ENCODE results near the gene NKRF. TPM values are rescaled to one million over a fixed set of nuclear protein-coding genes. Genes with fewer than 3 reads are reported as not detected.

NKRF gene
- total RNA-seq, 2 donors from 2014 or later: 6.0 to 8.9 TPM

DNA sequence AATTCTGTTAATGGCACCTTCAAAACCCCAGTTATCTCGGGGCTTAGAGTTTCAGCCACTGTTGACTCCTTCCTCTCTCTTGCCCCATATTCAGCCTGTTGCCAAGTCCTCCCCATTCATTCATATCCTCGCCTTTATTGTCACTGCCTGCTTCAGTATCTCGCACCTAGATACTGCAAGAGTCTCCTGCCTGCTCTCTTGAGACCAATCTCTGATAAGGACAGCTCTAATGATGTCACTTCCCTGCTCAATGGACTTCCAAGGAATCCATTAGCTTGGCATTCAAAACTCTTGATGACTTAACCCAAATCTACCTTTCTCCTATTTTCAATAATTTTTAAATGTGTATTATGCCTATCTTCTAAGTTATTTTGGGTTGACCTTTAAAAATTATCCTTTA, 33.0 kb downstream of the NKRF start:
- no peaks in the 10 kb centered on the region for H3K4me1 ChIP-seq
- peak overlapping the region; percentile 49 for H3K4me3 ChIP-seq
- H3K9me3 ChIP-seq: no peaks in the 10 kb centered on the region
- intact Hi-C loops (cut with DNase I): no loop called here
- peak overlapping the region in 1 of 2 donors; percentile 76 for H3K9ac ChIP-seq (ENCODE audit: low read depth in 2 of 2, low read length in 2 of 2)
- H3K36me3 ChIP-seq: no peaks in the 10 kb centered on the region
- no peak for TF ChIP-seq CTCF (IDR thresholded peaks at IDR 0.05)
- H3K27me3 ChIP-seq: no peaks in the 10 kb centered on the region
- no peak for DNase-seq
- H3K27ac ChIP-seq: peak overlapping the region; percentile 81

GRCh38 chrX:119570351-119570835, 35.8 kb downstream of the NKRF start:
- no peak for DNase-seq
- no peaks in the 10 kb centered on the region for H3K27me3 ChIP-seq
- intact Hi-C loops (cut with DNase I): no loop called here
- H3K27ac ChIP-seq: no peak overlapping the region
- no peak overlapping the region for H3K4me3 ChIP-seq
- H3K4me1 ChIP-seq: no peaks in the 10 kb centered on the region
- H3K36me3 ChIP-seq: no peaks in the 10 kb centered on the region
- H3K9ac ChIP-seq (ENCODE audit: low read depth in 2 of 2, low read length in 2 of 2): no peak overlapping the region
- no peak for TF ChIP-seq CTCF (IDR thresholded peaks at IDR 0.05)
- no peaks in the 10 kb centered on the region for H3K9me3 ChIP-seq

DNA sequence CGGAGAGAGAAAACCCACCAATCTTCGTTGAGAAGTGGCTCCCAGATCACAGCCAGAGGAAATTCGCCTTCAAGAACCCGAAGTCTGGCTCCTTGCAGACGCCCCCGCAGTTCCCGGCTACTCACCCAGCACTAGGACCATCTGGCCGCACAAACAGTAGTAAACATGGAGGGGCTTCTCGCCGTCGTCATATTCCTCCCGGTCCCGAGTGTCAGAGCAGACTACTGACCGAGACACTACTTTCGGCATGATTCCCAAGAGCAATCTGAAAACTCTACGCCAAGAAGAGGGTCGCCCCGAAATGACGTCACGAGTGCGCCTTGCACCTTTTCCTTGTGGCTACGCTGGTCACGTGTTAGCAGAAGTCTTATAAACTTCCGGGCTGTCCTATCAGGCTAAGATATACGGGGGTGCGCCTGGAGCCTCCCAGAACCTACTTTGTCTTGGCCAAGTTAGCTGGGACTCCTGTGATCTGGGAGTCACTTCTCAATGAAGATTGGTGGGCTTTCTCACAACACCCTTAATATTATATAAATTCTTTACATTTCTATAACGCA, 41.0 kb downstream of the NKRF start, which contains the start of gene STEEP1:
TSS of gene STEEP1 (minus strand) at position 303 of the 557 bp plus-strand sequence. CDS start at position 249, 54 bp downstream.
- no peaks in the 10 kb centered on the region for H3K9me3 ChIP-seq
- peak; percentile 93 for DNase-seq
- no peaks in the 10 kb centered on the region for H3K4me1 ChIP-seq
- H3K36me3 ChIP-seq: no peaks in the 10 kb centered on the region
- H3K27ac ChIP-seq: no peak within 1 kb of the TSS
- peak within 1 kb of the TSS; percentile 56 to 67 for H3K9ac ChIP-seq (ENCODE audit: low read depth in 2 of 2, low read length in 2 of 2)
- no peaks in the 10 kb centered on the region for H3K27me3 ChIP-seq
- intact Hi-C loops (cut with DNase I): no loop called here
- TF ChIP-seq CTCF (IDR thresholded peaks at IDR 0.05): no peak
- H3K4me3 ChIP-seq: peak within 1 kb of the TSS; percentile 44

GRCh38 chrX:119552508-119552907, 53.7 kb downstream of the NKRF start:
- H3K27ac ChIP-seq: no peak overlapping the region
- H3K36me3 ChIP-seq: no peaks in the 10 kb centered on the region
- no peak overlapping the region for H3K4me3 ChIP-seq
- no peak for TF ChIP-seq CTCF (IDR thresholded peaks at IDR 0.05)
- H3K9me3 ChIP-seq: no peaks in the 10 kb centered on the region
- H3K4me1 ChIP-seq: no peaks in the 10 kb centered on the region
- no peak for DNase-seq
- no peak overlapping the region for H3K9ac ChIP-seq (ENCODE audit: low read depth in 2 of 2, low read length in 2 of 2)
- no peaks in the 10 kb centered on the region for H3K27me3 ChIP-seq
- intact Hi-C loops (cut with DNase I): no loop called here

DNA sequence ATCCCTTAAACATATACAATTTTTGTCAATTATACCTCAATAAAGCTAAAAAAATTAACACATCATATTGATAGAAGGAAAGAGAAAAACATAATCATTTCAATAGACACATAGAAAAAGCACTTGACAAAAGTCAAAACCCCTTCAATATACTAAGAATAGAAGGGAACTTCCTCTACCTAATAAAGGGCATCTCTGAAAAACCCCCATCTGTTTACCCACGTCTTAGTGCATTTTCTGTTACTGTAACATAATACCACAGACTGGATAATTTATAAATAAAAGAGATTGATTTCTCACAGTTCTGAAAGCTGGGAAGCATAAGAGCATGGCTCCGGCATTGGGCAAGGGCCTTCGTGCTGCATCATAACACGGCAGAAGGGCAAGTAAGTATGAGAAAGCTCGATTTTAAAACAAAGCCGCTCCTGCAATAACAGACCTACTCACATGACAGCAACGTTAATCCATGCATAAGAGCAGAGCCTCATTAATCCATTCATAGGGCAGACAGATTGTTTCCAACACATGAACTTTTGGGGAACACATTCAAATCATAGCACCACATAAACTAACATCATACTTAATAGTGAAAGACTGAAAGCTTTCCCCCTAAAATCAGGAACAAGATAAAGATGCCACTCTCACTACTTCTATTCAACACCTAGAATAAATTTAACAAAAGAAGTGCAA, 56.8 kb downstream of the NKRF start:
- no peak for DNase-seq
- Histone ChIP-seq H3K4me3 (no peak overlapping the region), H3K27ac (no peak overlapping the region), H3K4me1 (no peaks in the 10 kb centered on the region), H3K9me3 (no peaks in the 10 kb centered on the region), H3K9ac (ENCODE audit: low read depth in 2 of 2, low read length in 2 of 2) (no peak overlapping the region), H3K36me3 (no peaks in the 10 kb centered on the region), H3K27me3 (no peaks in the 10 kb centered on the region)
- intact Hi-C loops (cut with DNase I): no loop called here
- no peak for TF ChIP-seq CTCF (IDR thresholded peaks at IDR 0.05)
